A549 (cell line): ENCODE results near the gene F11R. TPM values are rescaled to one million over a fixed set of nuclear protein-coding genes. Genes with fewer than 3 reads are reported as not detected.
"Not testable (repeated sequence)": the region's sequence is repeated elsewhere in the genome, so short reads cannot be mapped to it uniquely, and the experiment has no call there.

ENCODE experiments used
- ATAC-seq, 2 experiments: fragments of 200-7000 bp in 1 of 2; fragments of >200 bp in 1 of 2; cut with Nextera tagmentation in 1 of 2; cut with Tn5 transposase in 1 of 2; 3 replicates each; pipeline versions ENCODE4 v1.8.0 to v1.9.1; 2018 to 2020; ENCODE audit warnings: mild to moderate bottlenecking in 1 of 2, moderate library complexity in 1 of 2
- CTCF ChIA-PET: fragments of 300-600 bp; sonication (Branson Sonifier 250); formaldehyde crosslinking; extraction: SDS; loops from one replicate; lab custom pipeline; 2021; ENCODE audit warnings: antibody characterized with exemption, inconsistent platforms; lab: Yijun Ruan, JAX
- POLR2A ChIA-PET: fragments of 350-600 bp; formaldehyde crosslinking; extraction: SDS; loops from one replicate; lab custom pipeline; 2021; ENCODE audit warnings: antibody characterized with exemption, inconsistent platforms; lab: Yijun Ruan, JAX
- DNase-seq, 2 experiments: peaks; one replicate each; pipeline versions ENCODE4 v3.0.0 to v3.0.0-alpha.2; 2011 to 2016; ENCODE audit warnings: low read depth in 1 of 2, low spot score in 1 of 2
- FAIRE-seq: peaks from 2 replicates; lab custom pipeline; 2011; peaks lifted over from hg19 to GRCh38; lab: Jason Lieb, UNC
- H3K27ac ChIP-seq, 2 experiments: fragments of >200 bp; sonication (Bioruptor Twin); formaldehyde crosslinking; 3 replicates each; pipeline ENCODE4 v1.5.1; 2016 to 2017
- H3K4me1 ChIP-seq: fragments of >200 bp; sonication (Bioruptor Twin); formaldehyde crosslinking; 3 replicates; pipeline ENCODE4 v1.6.1; 2016
- H3K4me2 ChIP-seq: fragments of >200 bp; sonication (Bioruptor Twin); formaldehyde crosslinking; 3 replicates; pipeline ENCODE4 v1.6.1; 2016
- H3K4me3 ChIP-seq: fragments of >200 bp; sonication (Bioruptor Twin); formaldehyde crosslinking; 3 replicates; pipeline ENCODE4 v1.5.1; 2016
- H3K9me3 ChIP-seq: fragments of >200 bp; sonication (Bioruptor Twin); formaldehyde crosslinking; 3 replicates; pipeline ENCODE4 v1.6.1; 2016
- BHLHE40 ChIP-seq: IDR thresholded peaks from 2 replicates; pipeline ENCODE4 v1.6.1; 2012; ENCODE audit warnings: low read depth, low read length, inconsistent platforms
- CBX2 ChIP-seq: fragments of 200-600 bp; sonication (generic); IDR thresholded peaks from 2 replicates; pipeline ENCODE4 v1.6.1; 2016; ENCODE audit warnings: low read depth, mild to moderate bottlenecking, borderline replicate concordance
- CHD2 ChIP-seq: fragments of 150-350 bp; IDR thresholded peaks from 2 replicates; pipeline ENCODE4 v1.6.1; 2014; ENCODE audit warnings: low read length; ENCODE audit not compliant: partially characterized antibody
- CHD4 ChIP-seq: fragments of 200-600 bp; sonication (generic); IDR thresholded peaks from 2 replicates; pipeline ENCODE4 v1.6.1; 2016; ENCODE audit warnings: antibody characterized with exemption, mild to moderate bottlenecking, borderline replicate concordance
- ESRRA ChIP-seq: fragments of 150-350 bp; IDR thresholded peaks from 2 replicates; pipeline ENCODE4 v1.6.1; 2014; ENCODE audit warnings: mild to moderate bottlenecking, low read length, borderline replicate concordance
- GATA3 ChIP-seq: IDR thresholded peaks from 2 replicates; pipeline ENCODE4 v1.6.1; 2012; ENCODE audit warnings: borderline replicate concordance
- HDAC2 ChIP-seq: fragments of 200-600 bp; sonication (generic); IDR thresholded peaks from 2 replicates; pipeline ENCODE4 v1.6.1; 2016
- JUN ChIP-seq, 2 experiments: fragments of >200 bp; sonication (Bioruptor Twin); formaldehyde crosslinking; IDR thresholded peaks; 2 replicates in 1 of 2; 3 replicates in 1 of 2; pipeline ENCODE4 v1.6.1; 2016 to 2017
- JUNB ChIP-seq: fragments of >200 bp; sonication (Bioruptor Twin); formaldehyde crosslinking; IDR thresholded peaks from 2 replicates; pipeline ENCODE4 v1.6.1; 2016
- MAFK ChIP-seq: fragments of 450-650 bp; IDR thresholded peaks from 2 replicates; pipeline ENCODE4 v1.6.1; 2014; ENCODE audit not compliant: partially characterized antibody
- MAZ ChIP-seq: fragments of 150-350 bp; IDR thresholded peaks from 2 replicates; pipeline ENCODE4 v1.6.1; 2014; ENCODE audit warnings: antibody characterized with exemption, low read depth, low read length, borderline replicate concordance
- MYC ChIP-seq: IDR thresholded peaks from 2 replicates; pipeline ENCODE4 v1.6.1; 2012; ENCODE audit warnings: mild to moderate bottlenecking, inconsistent platforms, low read length, improper control_type of control experiment, borderline replicate concordance
- NFE2L2 ChIP-seq: fragments of 150-350 bp; conservative IDR thresholded peaks from 2 replicates; pipeline ENCODE4 v1.6.1; 2014; ENCODE audit warnings: low read length
- NPAS2 ChIP-seq: fragments of 250-450 bp; sonication (Bioruptor Pico); IDR thresholded peaks from 2 replicates; pipeline ENCODE4 v1.8.0; 2022; ENCODE audit warnings: mild to moderate bottlenecking, moderate library complexity, borderline replicate concordance
- NR3C1 ChIP-seq: fragments of >200 bp; sonication (Bioruptor Twin); formaldehyde crosslinking; IDR thresholded peaks from 3 replicates; pipeline ENCODE4 v1.6.1; 2017
- POLR2A ChIP-seq: IDR thresholded peaks from 2 replicates; pipeline ENCODE4 v1.6.1; 2012; ENCODE audit warnings: mild to moderate bottlenecking, low read length
- RAD21 ChIP-seq, 2 experiments: fragments of >200 bp in 1 of 2; sonication (Bioruptor Twin) in 1 of 2; formaldehyde crosslinking in 1 of 2; IDR thresholded peaks in 1 of 2; conservative IDR thresholded peaks in 1 of 2; 2 replicates in 1 of 2; 3 replicates in 1 of 2; pipeline ENCODE4 v1.6.1; 2012 to 2018; ENCODE audit warnings: inconsistent platforms in 1 of 2
- RCOR1 ChIP-seq: fragments of 150-350 bp; IDR thresholded peaks from 2 replicates; pipeline ENCODE4 v1.6.1; 2014; ENCODE audit warnings: antibody characterized with exemption, low read length, low read depth
- SMC3 ChIP-seq: fragments of >200 bp; sonication (Bioruptor Twin); formaldehyde crosslinking; IDR thresholded peaks from 3 replicates; pipeline ENCODE4 v1.6.1; 2018; ENCODE audit warnings: inconsistent platforms
- TP53 ChIP-seq: fragments of 250-450 bp; sonication (Bioruptor Pico); IDR thresholded peaks from 2 replicates; pipeline ENCODE4 v1.5.0; 2021; ENCODE audit warnings: mild to moderate bottlenecking, moderate library complexity
- ZC3H11A ChIP-seq: fragments of 450-650 bp; IDR thresholded peaks from 2 replicates; pipeline ENCODE4 v1.6.1; 2014; ENCODE audit warnings: antibody characterized with exemption, mild to moderate bottlenecking
- ZFP36 ChIP-seq: fragments of 450-650 bp; IDR thresholded peaks from 2 replicates; pipeline ENCODE4 v1.6.1; 2014; ENCODE audit warnings: borderline replicate concordance; ENCODE audit not compliant: partially characterized antibody
- WGBS: methylation state at CpG from one replicate; pipeline ENCODE4 v1.1.6; 2017; ENCODE audit errors: missing lambda C conversion rate; 5-methylcytosine and 5-hydroxymethylcytosine counted together
- polyA plus RNA-seq, 4 experiments: library from polyadenylated mRNA; depleted of rRNA in 3 of 4; stranded (reverse); fragments of >200 nt; fragmentation: RNase III in 1 of 4; extraction: RNeasy Plus Mini Kit Qiagen cat#74134 plus additional on column Dnase treatment in 1 of 4; gene quantifications; 2 replicates in 3 of 4; 3 replicates in 1 of 4; pipeline ENCODE4 v1.2.3, GENCODE V29; 2011 to 2017
- TF ChIP-seq, protein P1 (sequence below): IDR thresholded peaks from 2 replicates; pipeline ENCODE4 v1.6.1; 2012
- TF ChIP-seq, protein P2 (sequence below): fragments of >200 bp; sonication (Bioruptor Twin); formaldehyde crosslinking; IDR thresholded peaks from 2 replicates; pipeline ENCODE4 v1.6.1; 2016
- TF ChIP-seq, protein P3 (sequence below): fragments of 250-450 bp; sonication (Bioruptor Pico); IDR thresholded peaks from 2 replicates; pipeline ENCODE4 v1.5.0; 2021; ENCODE audit warnings: mild to moderate bottlenecking, moderate library complexity, borderline replicate concordance

Gene F11R
- polyA plus RNA-seq, 2 of the 4 experiments (the other 2 are of a cell fraction), result 30.3 to 62.0 TPM

DNA sequence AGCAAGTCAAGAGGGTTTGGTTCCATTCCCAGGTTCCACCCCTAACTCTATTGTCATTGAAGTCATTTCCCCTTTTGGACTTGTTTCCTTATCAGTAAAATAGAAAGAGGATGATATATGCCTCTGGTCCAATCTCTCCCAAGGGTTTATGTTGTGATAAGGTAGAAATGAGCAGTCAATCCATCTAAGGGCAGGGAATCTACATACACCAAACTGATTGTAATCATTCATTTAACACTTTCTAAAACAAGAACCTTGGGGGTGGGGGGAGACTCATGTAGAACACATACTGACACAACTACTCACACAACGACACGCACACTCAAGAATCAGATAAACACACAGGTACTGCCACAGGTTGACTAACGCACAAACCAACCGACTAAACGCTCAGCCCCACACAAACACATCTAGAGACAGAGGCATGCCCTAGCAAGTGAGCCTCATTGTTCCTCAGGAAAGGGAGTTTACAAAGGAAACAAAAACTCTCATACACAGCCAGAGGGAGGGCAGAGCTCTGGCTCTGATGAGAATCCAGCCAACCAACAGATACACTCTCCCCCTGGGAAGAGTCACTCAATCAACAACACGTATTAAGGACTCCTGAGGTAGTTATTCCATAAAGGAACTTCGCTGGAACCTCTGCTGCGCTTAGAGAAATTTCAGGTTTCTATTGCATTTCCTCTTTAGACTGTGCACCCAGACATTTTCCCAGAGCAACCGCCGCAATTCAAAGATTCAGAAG lies 1.0 kb downstream of the F11R start:
- H3K9me3 ChIP-seq, result no peaks in the 10 kb centered on the region
- H3K4me2 ChIP-seq, result peak overlapping the region; percentile 94
- H3K4me3 ChIP-seq, result peak overlapping the region; percentile 67
- WGBS, result 77% methylated on average over 10 of the region's 10 CpGs
- peak overlapping the region; percentile 82 to 84 for H3K27ac ChIP-seq
- FAIRE-seq (no peak), ATAC-seq (no peak; a peak in 1 of 6 replicates), DNase-seq (no peak)
- ChIA-PET CTCF (interaction anchor here (1.0 to 3.9 kb wide), 8 partner anchors 18 to 79 kb away, joined by 3 to 29 read pairs (median 4); partner anchors contain the start of genes KLHDC9 and USF1), POLR2A (interaction anchor here (0.6 to 2.2 kb wide), 9 partner anchors 23 to 113 kb away, joined by 3 to 32 read pairs (median 6); partner anchors contain the start of genes DEDD, KLHDC9, NIT1 and PFDN2)
- TF ChIP-seq RAD21 (conservative IDR thresholded peaks at IDR 0.05 in 1 of 2, IDR thresholded peaks at IDR 0.05 in 1 of 2), result no peak
- H3K4me1 ChIP-seq, result peaks cover 54% of the 10 kb centered on the region

GRCh38 chr1:161019111-161019660 lies 1.8 kb downstream of the F11R start:
- not testable (repeated sequence) for H3K4me3 ChIP-seq, H3K9me3 ChIP-seq, H3K27ac ChIP-seq, ATAC-seq, DNase-seq, FAIRE-seq
- POLR2A ChIA-PET, result interaction anchor here (0.5 to 0.6 kb wide), 4 partner anchors 15 to 98 kb away, joined by 3 to 6 read pairs (median 3); partner anchors contain the start of genes NIT1 and PFDN2
- Histone ChIP-seq H3K4me2 (peak overlapping the region; percentile 94), H3K4me1 (peaks cover 60% of the 10 kb centered on the region)
- 95% methylated on average over 15 of the region's 15 CpGs for WGBS
- CTCF ChIA-PET, result interaction anchor here (1.0 to 3.9 kb wide), 8 partner anchors 21 to 80 kb away, joined by 3 to 17 read pairs (median 4); partner anchors contain the start of gene USF1

DNA sequence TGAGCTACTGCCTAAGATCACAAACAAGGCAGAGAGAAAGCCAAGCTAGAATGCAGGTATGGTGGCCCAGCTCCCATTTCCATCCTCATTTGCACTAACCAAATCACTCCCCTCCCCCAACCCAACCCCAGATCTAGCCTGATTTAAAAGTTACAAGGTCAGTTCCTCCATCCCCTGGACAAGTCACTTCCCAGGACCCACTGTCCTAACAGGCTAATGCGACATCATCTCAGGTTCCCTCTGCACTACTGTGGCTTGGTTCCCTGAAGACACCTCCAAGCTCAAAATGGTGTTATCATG lies 2.4 kb downstream of the F11R start:
- CTCF ChIA-PET, result interaction anchor here (0.8 to 2.1 kb wide), 12 partner anchors 16 to 183 kb away, joined by 3 to 10 read pairs (median 4); partner anchors contain the start of gene USF1
- no peak overlapping the region for H3K4me3 ChIP-seq
- no peaks in the 10 kb centered on the region for H3K9me3 ChIP-seq
- FAIRE-seq, result no peak
- no peak for ATAC-seq
- POLR2A ChIA-PET, result interaction anchor here (0.5 kb wide), 1 partner anchor 15 kb away, joined by 6 read pairs; no protein-coding TSS in a partner anchor
- peak overlapping the region in 1 of 2 experiments; percentile 61; a peak in 3 of 6 replicates for H3K27ac ChIP-seq
- H3K4me1 ChIP-seq, result peaks cover 63% of the 10 kb centered on the region
- TF ChIP-seq, protein P1, sequence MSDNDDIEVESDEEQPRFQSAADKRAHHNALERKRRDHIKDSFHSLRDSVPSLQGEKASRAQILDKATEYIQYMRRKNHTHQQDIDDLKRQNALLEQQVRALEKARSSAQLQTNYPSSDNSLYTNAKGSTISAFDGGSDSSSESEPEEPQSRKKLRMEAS, result no peak
- TF ChIP-seq, protein P2, sequence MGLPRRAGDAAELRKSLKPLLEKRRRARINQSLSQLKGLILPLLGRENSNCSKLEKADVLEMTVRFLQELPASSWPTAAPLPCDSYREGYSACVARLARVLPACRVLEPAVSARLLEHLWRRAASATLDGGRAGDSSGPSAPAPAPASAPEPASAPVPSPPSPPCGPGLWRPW, result no peak
- TF ChIP-seq ZFP36, result no peak
- no peak for TF ChIP-seq MYC
- TF ChIP-seq HDAC2, result no peak
- no peak for TF ChIP-seq RAD21 (conservative IDR thresholded peaks at IDR 0.05 in 1 of 2, IDR thresholded peaks at IDR 0.05 in 1 of 2)
- no peak for TF ChIP-seq BHLHE40
- no peak for DNase-seq
- WGBS, result 100% methylated on average over 1 of the region's 1 CpG
- peak overlapping the region; percentile 94; the same call in 1 of the 3 replicates for H3K4me2 ChIP-seq

DNA sequence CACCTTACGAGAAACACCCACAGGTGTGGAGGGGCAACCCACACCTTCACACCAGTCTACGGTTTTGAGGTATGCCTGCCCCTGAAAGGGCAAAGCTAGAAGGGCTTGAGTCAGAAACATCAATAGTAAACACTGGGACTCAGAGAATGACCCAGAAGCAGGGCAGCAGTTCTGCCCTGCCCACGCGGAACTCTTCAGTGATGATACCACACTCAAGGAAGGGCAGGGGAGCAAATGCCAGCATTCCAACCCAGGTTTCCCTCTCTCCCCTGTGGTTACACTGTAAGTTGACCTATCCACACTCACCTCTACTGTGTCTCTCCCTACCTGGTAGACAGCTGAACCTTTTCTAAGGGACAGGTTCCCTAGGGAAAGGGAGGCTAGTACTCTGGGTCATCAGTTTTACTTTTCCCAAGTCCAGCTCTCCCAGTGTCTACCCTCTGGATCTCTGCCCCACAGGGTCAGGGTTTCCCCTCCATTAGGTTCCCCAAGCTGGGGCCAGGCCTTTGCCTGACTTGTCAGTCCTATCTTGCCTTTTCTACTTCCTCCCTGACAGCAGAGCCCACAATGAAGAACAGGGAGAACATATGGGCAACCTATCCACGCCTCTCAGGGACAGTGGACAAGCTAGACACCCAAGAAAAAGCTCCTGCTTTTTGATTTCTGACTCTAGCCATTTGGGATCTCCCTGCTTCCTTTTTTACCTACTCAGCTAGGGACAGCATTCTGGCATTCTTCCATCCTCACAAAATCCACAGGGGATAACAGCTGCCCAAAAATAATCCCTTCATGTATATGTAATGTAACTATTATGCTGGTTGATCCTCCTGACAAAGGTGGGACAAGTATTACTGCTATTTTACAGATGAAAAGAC lies 3.0 kb downstream of the F11R start:
- CTCF ChIA-PET, result interaction anchor here (0.8 to 2.1 kb wide), 12 partner anchors 15 to 183 kb away, joined by 3 to 10 read pairs (median 4); partner anchors contain the start of gene USF1
- peak overlapping the region; percentile 44 to 61; a peak in 4 of 6 replicates for H3K27ac ChIP-seq
- peak overlapping the region; percentile 94; the same call in 2 of the 3 replicates for H3K4me2 ChIP-seq
- WGBS, result 74% methylated on average over 5 of the region's 5 CpGs
- POLR2A ChIA-PET, result no interaction called here
- TF ChIP-seq ESRRA (no peak), CHD2 (no peak), GATA3 (no peak), ZFP36 (no peak), TP53 (CRISPR knock-in tag) (no peak), NR3C1 (no peak), CHD4 (no peak), ZC3H11A (no peak), POLR2A (no peak), CBX2 (no peak), MAFK (no peak), JUNB (no peak), MYC (no peak), MAZ (no peak), NPAS2 (no peak), SMC3 (no peak), JUN (IDR thresholded peaks at IDR 0.05) (no peak), NFE2L2 (no peak), RCOR1 (no peak)
- TF ChIP-seq, protein P3, sequence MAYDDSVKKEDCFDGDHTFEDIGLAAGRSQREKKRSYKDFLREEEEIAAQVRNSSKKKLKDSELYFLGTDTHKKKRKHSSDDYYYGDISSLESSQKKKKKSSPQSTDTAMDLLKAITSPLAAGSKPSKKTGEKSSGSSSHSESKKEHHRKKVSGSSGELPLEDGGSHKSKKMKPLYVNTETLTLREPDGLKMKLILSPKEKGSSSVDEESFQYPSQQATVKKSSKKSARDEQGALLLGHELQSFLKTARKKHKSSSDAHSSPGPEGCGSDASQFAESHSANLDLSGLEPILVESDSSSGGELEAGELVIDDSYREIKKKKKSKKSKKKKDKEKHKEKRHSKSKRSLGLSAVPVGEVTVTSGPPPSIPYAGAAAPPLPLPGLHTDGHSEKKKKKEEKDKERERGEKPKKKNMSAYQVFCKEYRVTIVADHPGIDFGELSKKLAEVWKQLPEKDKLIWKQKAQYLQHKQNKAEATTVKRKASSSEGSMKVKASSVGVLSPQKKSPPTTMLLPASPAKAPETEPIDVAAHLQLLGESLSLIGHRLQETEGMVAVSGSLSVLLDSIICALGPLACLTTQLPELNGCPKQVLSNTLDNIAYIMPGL (CRISPR knock-in tag), result no peak
- peaks cover 69% of the 10 kb centered on the region for H3K4me1 ChIP-seq
- DNase-seq (no peak), FAIRE-seq (no peak), ATAC-seq (no peak)
- no peak overlapping the region for H3K4me3 ChIP-seq
- H3K9me3 ChIP-seq, result no peaks in the 10 kb centered on the region
